Fibroblast of skin of left quadriceps (primary cell): ENCODE results near the gene AFF2.

Experiments
- DNase-seq, 2 experiments: peaks; one replicate each; pipeline ENCODE4 v3.0.0-alpha.2; 2013; ENCODE audit warnings: low read depth in 2 of 2

Gene AFF2

GRCh38 chrX:148536961-148537360, 36.5 kb downstream of the AFF2 start:
- DNase-seq, result no peak

- DNase-seq, result no peak
Measured at GRCh38 chrX:148537556-148538182, 37.3 kb downstream of the AFF2 start.

GRCh38 chrX:148538582-148538981, 38.2 kb downstream of the AFF2 start:
- no peak for DNase-seq

- no peak for DNase-seq
Measured at GRCh38 chrX:148540114-148540513, 39.7 kb downstream of the AFF2 start.

GRCh38 chrX:148540671-148541583, 40.5 kb downstream of the AFF2 start:
- no peak for DNase-seq

- DNase-seq, result no peak
Measured at GRCh38 chrX:148541584-148541940, 41.1 kb downstream of the AFF2 start.

GRCh38 chrX:148542481-148543255, 42.3 kb downstream of the AFF2 start:
- no peak for DNase-seq

- no peak for DNase-seq
Measured at GRCh38 chrX:148552775-148553174, 52.4 kb downstream of the AFF2 start.

- DNase-seq, result no peak
Measured at GRCh38 chrX:148555101-148555500, 54.7 kb downstream of the AFF2 start.

GRCh38 chrX:148555571-148556243, 55.3 kb downstream of the AFF2 start:
- no peak for DNase-seq

- DNase-seq, result no peak
Measured at GRCh38 chrX:148556498-148556897, 56.1 kb downstream of the AFF2 start.

GRCh38 chrX:148562846-148563245, 62.4 kb downstream of the AFF2 start:
- no peak for DNase-seq

GRCh38 chrX:148567229-148567628, 66.8 kb downstream of the AFF2 start:
- DNase-seq, result peak; percentile 66 to 71

GRCh38 chrX:148567779-148568178, 67.4 kb downstream of the AFF2 start:
- DNase-seq, result no peak

- DNase-seq, result no peak
Measured at GRCh38 chrX:148568763-148569162, 68.3 kb downstream of the AFF2 start.

- no peak for DNase-seq
Measured at GRCh38 chrX:148572337-148572736, 71.9 kb downstream of the AFF2 start.

GRCh38 chrX:148573119-148573518, 72.7 kb downstream of the AFF2 start:
- no peak for DNase-seq

GRCh38 chrX:148574237-148574973, 74.0 kb downstream of the AFF2 start:
- no peak for DNase-seq

GRCh38 chrX:148576396-148576795, 76.0 kb downstream of the AFF2 start:
- no peak for DNase-seq

GRCh38 chrX:148577741-148578140, 77.3 kb downstream of the AFF2 start:
- no peak for DNase-seq

GRCh38 chrX:148580016-148580415, 79.6 kb downstream of the AFF2 start:
- no peak for DNase-seq
